KOPT-K1 (cell line): Measurements from ENCODE around the gene RPS6KA5.

Experiments used
- H3K27ac ChIP-seq: fragments of 200-600 bp; sonication (generic); 2 replicates; pipeline ENCODE4 v1.5.1; 2016; ENCODE audit warnings: antibody characterized with exemption, mild to moderate bottlenecking, low read depth, low read length; ENCODE audit not compliant: poor library complexity, severe bottlenecking
- H3K36me3 ChIP-seq: fragments of 200-600 bp; sonication (generic); 2 replicates; pipeline ENCODE4 v1.5.1; 2017; ENCODE audit warnings: antibody characterized with exemption, mild to moderate bottlenecking, low read length, moderate library complexity; ENCODE audit not compliant: insufficient read depth
- H3K9me3 ChIP-seq: fragments of 200-600 bp; sonication (generic); 2 replicates; pipeline ENCODE4 v1.5.1; 2017; ENCODE audit warnings: antibody characterized with exemption, low read length, mild to moderate bottlenecking; ENCODE audit not compliant: insufficient read depth, poor library complexity, severe bottlenecking

The RPS6KA5 gene

DNA sequence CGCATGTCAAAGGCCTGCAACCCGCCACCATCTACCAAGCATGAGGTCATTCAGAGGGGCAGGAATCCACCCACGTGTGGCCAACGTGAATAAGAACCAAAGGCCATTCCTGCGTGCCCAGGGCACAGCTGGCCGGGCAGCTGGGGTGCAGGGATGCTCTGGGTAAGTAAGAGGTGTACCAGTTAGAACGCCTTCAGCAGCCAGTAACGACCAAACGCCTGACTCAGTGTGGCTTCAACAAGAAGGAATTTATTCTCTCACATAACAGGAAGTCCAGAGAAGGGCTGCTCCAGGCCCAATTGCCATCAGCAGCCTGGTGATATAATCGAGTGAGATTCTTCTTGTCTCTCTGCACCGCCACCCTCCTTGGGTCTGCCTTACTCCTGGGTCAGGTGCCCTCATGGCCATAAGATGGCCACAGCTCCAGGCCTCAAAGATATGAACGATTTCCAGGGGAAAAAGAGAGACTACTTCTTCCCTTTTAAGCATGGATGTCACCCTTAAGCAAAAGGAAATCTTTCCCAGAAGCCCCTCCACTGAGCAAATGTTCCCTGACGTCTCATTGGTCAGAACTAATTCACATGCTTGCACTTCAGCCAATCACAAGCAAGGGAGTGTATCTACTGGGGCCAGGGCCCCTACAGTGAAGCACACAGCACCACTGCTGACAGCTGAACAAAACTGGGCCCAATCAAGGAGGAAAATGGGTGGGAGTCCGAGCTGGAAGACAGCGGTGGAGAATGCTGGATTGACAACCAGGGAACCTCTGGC is 251.5 kb downstream of the RPS6KA5 start:
- H3K36me3 ChIP-seq = no peaks in the 10 kb centered on the region
- H3K9me3 ChIP-seq = no peaks in the 10 kb centered on the region
- no peak overlapping the region for H3K27ac ChIP-seq

DNA sequence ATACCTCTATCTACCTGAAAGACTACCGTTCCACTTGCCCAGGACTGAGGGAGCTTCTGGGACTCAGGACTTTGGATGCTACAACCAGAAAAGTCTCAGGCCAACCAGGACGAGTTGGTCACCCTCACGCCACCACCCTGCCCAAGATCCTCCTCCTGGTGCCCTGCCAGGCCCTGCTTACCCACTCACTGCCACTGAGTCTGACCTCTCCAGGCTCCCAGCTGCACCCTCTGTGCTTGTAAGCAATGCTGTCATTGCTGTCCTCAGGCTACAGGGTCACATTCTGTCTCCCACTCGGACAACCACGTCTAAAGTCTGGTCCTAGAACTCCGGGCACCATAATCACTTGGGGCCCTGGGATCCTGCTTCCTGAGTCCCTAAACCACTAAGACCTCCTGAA is 253.4 kb downstream of the RPS6KA5 start:
- Histone ChIP-seq H3K9me3 (no peaks in the 10 kb centered on the region), H3K27ac (no peak overlapping the region)

DNA sequence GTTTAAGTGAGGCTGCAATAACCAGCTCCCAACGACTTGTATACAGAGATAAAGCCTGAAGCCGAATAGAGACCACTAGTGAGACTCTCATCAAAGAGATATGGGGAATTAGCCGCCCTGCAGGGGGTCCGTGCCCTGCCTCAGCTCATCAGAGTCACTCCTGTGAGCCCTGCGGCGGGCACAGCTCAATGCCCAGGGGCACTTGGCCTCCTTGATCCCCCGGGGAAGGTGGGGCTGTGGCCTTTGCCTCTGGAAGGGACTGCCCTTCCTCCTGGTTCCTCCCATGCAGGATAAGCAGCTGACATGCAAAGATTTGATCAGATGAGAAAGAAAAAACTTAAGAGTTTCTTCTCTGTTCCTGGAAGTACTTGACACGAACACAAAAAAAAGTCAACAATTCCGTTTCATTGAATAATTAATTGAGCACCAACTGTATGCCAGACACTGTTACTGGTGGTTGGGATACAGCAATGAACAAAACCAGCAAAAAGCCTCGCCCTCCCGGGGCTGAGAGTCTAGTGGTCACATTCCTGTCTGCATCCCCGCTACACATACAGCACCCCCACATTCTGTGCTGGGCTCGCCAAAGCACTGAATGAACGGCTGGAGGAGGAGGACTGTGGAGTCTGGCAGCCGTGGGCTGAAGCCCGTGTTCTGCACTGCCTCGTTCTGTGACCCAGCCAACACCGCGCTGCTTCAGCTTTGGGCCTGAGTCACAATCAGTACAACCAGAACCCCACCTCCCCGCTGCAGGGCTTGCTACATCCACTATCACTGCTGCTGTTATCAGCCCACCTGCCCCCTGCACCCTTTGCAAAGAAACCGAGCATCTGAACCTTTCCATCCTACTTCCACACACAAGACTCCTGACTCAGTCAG is 254.5 kb downstream of the RPS6KA5 start:
- Histone ChIP-seq H3K36me3 (no peaks in the 10 kb centered on the region), H3K9me3 (no peaks in the 10 kb centered on the region), H3K27ac (no peak overlapping the region)

More for the DNA sequence above, 253.4 kb downstream of the RPS6KA5 start:
- H3K36me3 ChIP-seq = no peaks in the 10 kb centered on the region

DNA sequence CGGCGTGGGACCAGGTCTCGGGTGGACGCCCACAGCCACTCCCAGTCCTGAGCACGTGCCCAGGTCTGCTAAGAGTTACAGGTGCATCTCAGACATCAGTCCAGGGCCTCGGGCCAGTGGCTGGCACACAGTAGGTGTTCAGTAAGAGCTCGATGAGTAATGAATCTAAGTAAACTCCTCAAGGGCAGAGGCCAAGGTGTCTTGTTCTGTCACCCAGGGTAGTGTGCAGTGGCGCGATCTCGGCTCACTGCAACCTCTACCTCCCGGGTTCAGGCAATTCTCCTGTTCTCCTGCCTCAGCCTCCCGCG is 255.4 kb downstream of the RPS6KA5 start:
- H3K9me3 ChIP-seq = no peaks in the 10 kb centered on the region
- H3K27ac ChIP-seq = no peak overlapping the region
- no peaks in the 10 kb centered on the region for H3K36me3 ChIP-seq

DNA sequence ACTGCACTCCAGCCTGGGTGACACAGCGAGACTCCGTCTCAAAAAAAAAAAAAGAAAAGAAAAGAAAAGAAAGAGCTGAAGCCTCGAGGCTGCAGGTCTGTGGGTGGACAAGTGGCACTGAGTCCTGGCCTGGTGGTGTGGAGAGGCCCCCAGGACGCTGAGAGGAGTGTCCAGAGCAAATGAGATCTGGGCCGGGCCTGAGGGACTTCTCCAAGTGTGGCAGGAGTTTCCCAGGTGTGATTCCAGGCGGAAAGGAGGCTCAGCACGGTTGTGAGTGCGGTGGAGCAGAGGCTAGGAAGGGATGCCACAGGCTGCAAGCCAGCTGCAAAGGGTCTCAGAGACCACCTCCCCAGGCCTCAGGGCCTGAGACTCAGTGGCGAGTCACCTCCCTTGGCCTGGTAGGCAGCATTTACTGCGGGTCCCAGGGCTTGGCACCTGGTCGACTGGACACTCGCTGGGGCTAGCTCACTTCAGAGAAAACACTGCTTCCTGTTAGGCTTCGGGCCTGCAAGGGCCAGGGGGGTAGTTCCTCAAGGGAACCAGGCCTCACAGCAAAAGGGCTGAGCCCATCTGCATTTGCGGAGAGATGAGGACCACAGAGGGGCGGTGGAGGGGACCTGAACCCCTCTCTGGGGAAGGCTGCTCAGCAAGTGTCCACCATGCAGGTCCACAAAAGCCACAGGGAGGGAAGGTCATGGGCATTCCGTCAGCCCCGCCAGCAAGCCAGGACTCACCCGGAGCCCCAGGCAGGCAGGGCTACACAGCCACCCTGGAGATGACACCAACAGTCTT is 256.0 kb downstream of the RPS6KA5 start:
- Histone ChIP-seq H3K36me3 (no peaks in the 10 kb centered on the region), H3K27ac (no peak overlapping the region)

DNA sequence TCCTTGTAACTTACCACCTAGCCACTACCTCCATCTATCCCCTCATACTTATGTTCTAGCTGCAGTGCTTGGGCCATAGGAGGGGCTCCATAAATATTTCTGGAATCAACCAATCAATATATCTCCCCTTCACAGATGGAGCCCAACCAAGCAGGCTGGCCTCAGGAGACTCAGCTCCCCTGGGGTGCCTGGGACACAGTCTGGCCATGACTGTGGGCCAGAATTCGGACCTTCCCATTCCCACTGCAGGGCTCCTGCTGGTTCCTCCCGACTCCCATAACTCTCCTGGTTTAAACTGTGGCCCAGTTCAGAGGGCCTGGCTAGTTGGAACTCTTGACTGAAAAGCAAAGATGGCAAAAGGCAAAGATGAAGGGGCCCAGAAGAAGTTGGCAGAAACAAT is 257.2 kb downstream of the RPS6KA5 start:
- Histone ChIP-seq H3K27ac (no peak overlapping the region), H3K9me3 (no peaks in the 10 kb centered on the region), H3K36me3 (no peaks in the 10 kb centered on the region)

More for the DNA sequence above, 256.0 kb downstream of the RPS6KA5 start:
- H3K9me3 ChIP-seq = no peaks in the 10 kb centered on the region

DNA sequence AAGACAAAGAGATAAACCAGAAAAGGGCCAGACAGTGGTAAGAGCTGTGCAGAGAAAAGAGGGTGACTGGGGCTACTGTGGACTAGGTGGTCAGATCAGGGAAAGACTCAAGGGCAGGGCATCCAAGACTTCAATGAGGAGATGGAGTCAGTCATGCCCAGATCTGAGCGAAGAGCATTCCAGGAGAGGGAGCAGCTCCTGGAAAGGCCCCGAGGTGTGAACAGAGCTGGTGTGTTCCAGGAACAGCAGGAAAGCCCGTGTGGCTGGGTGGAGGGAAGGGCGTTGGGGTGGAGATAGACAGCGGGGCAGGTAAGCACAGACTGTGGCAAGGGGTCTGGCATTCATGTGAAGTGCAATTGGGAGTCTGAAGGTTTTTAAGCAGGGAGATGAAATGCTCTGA is 261.0 kb downstream of the RPS6KA5 start:
- Histone ChIP-seq H3K36me3 (no peaks in the 10 kb centered on the region), H3K9me3 (no peaks in the 10 kb centered on the region), H3K27ac (no peak overlapping the region)

DNA sequence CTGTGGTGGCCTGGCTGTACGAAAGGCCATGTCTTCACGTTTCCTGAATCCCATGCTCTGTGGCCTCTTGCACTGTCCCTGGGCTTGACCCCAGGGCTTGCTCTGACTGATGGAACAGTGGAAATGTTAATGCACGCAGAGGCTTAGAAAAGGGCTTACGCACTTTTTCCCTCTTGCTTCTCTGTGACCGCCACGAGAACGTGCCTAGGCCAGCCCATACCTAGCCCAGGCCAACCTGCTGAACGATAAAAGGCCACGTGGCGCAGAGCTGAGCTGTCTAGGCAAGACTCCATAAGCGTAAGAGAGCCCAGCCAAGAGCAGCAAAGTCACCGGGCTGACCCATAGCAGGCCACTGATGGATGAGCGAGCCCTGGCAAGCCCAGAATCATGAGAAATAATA is 262.5 kb downstream of the RPS6KA5 start:
- no peak overlapping the region for H3K27ac ChIP-seq

More for the DNA sequence above, 262.5 kb downstream of the RPS6KA5 start:
- H3K9me3 ChIP-seq = no peaks in the 10 kb centered on the region
- H3K36me3 ChIP-seq = no peaks in the 10 kb centered on the region
